Left ventricle myocardium inferior (tissue), 1 donor: Measurements from ENCODE around the gene LDLRAD4. TPM values are rescaled to one million over a fixed set of nuclear protein-coding genes. Genes with fewer than 3 reads are reported as not detected.

Source experiments
- DNase-seq: peaks from one replicate; pipeline ENCODE4 v3.0.0-alpha.2; 2020
- H3K27ac ChIP-seq: fragments of 200-600 bp; replicated peaks from 2 replicates; pipeline ENCODE4 v1.8.0; 2021
- H3K27me3 ChIP-seq: fragments of 200-600 bp; 2 replicates; pipeline ENCODE4 v1.8.0; 2021; ENCODE audit warnings: low read depth
- H3K36me3 ChIP-seq: fragments of 200-600 bp; 2 replicates; pipeline ENCODE4 v1.8.0; 2021
- H3K4me1 ChIP-seq: fragments of 200-600 bp; 2 replicates; pipeline ENCODE4 v1.8.0; 2021
- H3K4me3 ChIP-seq: fragments of 200-600 bp; 2 replicates; pipeline ENCODE4 v1.8.0; 2021; ENCODE audit warnings: mild to moderate bottlenecking, moderate library complexity
- H3K9me3 ChIP-seq: fragments of 200-600 bp; replicated peaks from 2 replicates; pipeline ENCODE4 v1.8.0; 2021
- intact Hi-C: fragments of 100-400 bp; cut with micrococcal nuclease; formaldehyde crosslinking; loops from one replicate; pipeline ENCODE4 v1.11.0; 2022
- total RNA-seq: library from RNA; stranded (reverse); fragmentation: NEBNext Ultra II Directional; extraction: Animal tissue kit (Norgen Biotek cat#: 25700); gene quantifications from one replicate; pipeline ENCODE4 v1.2.1, GENCODE V29; 2021
- TF ChIP-seq, protein P1 (sequence below): fragments of 200-600 bp; IDR thresholded peaks from 2 replicates; pipeline ENCODE4 v1.8.0; 2021; ENCODE audit warnings: antibody characterized with exemption, mild to moderate bottlenecking, borderline replicate concordance
- donor health status: DM: no; HTN: yes; CAD: no; lungs with severe emphysema.

Gene LDLRAD4
- total RNA-seq, 1 donor from 2014 or later, result 43.3 TPM

GRCh38 chr18:13424363-13424762 lies 205.8 kb downstream of the LDLRAD4 start:
- Histone ChIP-seq H3K4me1 (peaks cover 67% of the 10 kb centered on the region), H3K27ac (no peak overlapping the region), H3K9me3 (no peaks in the 10 kb centered on the region), H3K27me3 (no peaks in the 10 kb centered on the region), H3K36me3 (no peaks in the 10 kb centered on the region), H3K4me3 (no peak overlapping the region)
- no peak for DNase-seq
- intact Hi-C loops, result no loop called here
- TF ChIP-seq, protein P1, sequence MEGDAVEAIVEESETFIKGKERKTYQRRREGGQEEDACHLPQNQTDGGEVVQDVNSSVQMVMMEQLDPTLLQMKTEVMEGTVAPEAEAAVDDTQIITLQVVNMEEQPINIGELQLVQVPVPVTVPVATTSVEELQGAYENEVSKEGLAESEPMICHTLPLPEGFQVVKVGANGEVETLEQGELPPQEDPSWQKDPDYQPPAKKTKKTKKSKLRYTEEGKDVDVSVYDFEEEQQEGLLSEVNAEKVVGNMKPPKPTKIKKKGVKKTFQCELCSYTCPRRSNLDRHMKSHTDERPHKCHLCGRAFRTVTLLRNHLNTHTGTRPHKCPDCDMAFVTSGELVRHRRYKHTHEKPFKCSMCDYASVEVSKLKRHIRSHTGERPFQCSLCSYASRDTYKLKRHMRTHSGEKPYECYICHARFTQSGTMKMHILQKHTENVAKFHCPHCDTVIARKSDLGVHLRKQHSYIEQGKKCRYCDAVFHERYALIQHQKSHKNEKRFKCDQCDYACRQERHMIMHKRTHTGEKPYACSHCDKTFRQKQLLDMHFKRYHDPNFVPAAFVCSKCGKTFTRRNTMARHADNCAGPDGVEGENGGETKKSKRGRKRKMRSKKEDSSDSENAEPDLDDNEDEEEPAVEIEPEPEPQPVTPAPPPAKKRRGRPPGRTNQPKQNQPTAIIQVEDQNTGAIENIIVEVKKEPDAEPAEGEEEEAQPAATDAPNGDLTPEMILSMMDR, result no peak

DNA sequence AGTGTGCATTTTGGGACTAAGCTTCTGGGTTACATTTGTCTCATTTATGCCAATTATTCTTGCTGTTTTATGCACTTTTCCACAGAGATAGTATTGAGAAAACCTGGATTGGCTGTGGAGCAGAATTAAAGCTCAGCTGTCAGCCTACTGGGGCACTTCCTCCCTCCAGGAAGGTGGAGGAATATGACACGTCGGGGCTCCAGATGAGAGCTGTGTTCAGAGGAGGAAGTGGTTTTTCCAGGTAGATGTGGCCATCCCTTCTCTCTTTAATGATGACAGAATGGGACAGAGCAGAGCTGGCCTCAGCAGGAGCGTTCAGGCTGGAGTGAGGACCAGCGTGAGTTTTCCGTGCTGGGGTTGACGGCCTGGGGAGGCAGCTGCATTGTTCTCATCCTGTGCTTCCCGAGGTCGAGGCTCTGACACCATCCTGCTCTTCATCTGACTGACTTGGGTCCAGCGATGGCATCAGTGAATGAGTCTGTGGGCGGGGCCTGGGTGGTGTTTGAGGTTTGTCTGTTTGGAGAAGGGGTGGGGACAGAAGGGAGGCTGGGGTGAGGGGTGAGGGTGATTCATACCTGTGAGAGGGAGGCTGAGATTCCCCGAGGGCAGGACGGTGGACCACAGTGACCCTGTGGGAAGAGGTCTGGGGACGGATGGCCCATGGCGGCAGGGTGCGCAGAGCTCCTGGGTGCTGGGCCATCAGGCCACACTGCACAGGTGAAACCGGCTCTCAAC lies 207.0 kb downstream of the LDLRAD4 start:
- no peaks in the 10 kb centered on the region for H3K36me3 ChIP-seq
- no peak overlapping the region for H3K4me3 ChIP-seq
- no peak overlapping the region for H3K27ac ChIP-seq
- H3K27me3 ChIP-seq, result no peaks in the 10 kb centered on the region
- H3K9me3 ChIP-seq, result no peaks in the 10 kb centered on the region
- TF ChIP-seq, protein P1, result no peak
- peaks cover 60% of the 10 kb centered on the region for H3K4me1 ChIP-seq
- intact Hi-C loops, result no loop called here
- DNase-seq, result no peak

DNA sequence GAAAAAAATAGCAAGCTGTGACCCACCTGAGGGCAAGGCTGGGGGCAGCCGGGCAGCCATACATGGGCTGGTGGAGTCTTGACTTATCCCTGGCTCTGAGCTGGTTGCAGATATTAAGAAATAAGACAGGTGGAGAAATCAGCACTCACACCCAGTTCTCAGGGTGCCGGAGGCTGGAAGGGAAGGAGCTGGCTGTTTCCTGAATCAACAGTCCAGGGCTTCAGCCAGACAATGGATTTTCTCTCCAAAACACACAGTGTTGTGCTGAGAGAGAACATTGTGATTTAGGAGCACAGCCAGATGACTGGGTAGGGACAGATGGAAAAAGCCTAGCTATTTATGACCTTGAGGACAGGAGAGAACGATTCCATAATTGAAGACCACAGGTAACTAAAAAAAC lies 208.8 kb downstream of the LDLRAD4 start:
- H3K4me3 ChIP-seq, result peak overlapping the region; percentile 19
- TF ChIP-seq, protein P1, result peak; percentile 18
- intact Hi-C loops, result no loop called here
- H3K4me1 ChIP-seq, result peaks cover 47% of the 10 kb centered on the region
- no peaks in the 10 kb centered on the region for H3K36me3 ChIP-seq
- no peaks in the 10 kb centered on the region for H3K9me3 ChIP-seq
- H3K27ac ChIP-seq, result peak overlapping the region; percentile 79
- H3K27me3 ChIP-seq, result no peaks in the 10 kb centered on the region
- DNase-seq, result no peak

DNA sequence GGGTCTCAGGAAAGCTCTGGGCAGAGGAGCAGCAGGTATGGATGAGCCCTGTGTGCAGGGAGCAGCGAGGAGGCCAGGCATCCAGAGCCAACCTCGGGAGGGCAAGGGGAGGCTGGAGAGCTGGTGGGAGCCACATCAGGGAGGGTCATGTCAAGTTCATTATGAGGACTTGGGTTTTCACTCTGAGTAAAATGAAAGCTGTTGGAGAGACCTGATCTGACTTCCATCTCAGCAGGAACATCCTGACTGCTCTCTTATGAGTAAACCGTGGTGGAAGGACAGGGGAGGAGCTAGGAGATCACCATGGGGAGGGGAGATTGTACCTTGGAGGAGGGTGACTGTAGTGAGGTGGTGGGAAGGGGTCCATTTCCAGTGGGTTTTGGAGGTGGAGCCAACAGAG lies 209.8 kb downstream of the LDLRAD4 start:
- Histone ChIP-seq H3K9me3 (no peaks in the 10 kb centered on the region), H3K4me3 (no peak overlapping the region), H3K27me3 (no peaks in the 10 kb centered on the region), H3K4me1 (peaks cover 41% of the 10 kb centered on the region), H3K27ac (peak overlapping the region; percentile 79), H3K36me3 (no peaks in the 10 kb centered on the region)
- intact Hi-C loops, result no loop called here
- TF ChIP-seq, protein P1, result no peak
- DNase-seq, result no peak

DNA sequence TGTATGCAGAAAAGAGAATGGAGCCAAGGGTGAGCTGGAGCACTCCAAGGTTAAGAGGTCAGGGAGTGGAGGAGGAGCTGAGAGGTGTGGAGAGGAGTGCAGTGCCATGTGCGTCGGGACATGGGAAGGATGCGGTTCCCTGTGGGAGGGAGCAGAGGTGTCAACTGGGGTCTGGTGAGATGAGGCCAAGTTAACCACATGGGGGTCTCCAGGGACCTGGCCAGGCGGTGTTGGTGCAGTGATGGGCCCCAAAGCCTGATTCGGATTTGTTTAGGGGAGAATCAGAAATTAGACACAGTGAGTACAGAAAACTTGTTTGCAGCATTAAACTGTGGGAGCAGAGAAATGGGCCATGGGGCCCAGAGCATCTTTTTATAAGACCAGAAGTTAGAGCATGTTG lies 210.5 kb downstream of the LDLRAD4 start:
- Histone ChIP-seq H3K27me3 (no peaks in the 10 kb centered on the region), H3K36me3 (no peaks in the 10 kb centered on the region), H3K4me1 (peaks cover 41% of the 10 kb centered on the region), H3K9me3 (no peaks in the 10 kb centered on the region), H3K4me3 (no peak overlapping the region), H3K27ac (peak overlapping the region; percentile 79)
- TF ChIP-seq, protein P1, result no peak
- no peak for DNase-seq
- intact Hi-C loops, result no loop called here
